ENCODE data around the gene GRK5.
"Not testable (repeated sequence)": the region's sequence is repeated elsewhere in the genome, so short reads cannot be mapped to it uniquely, and the experiment has no call there.

The GRK5 gene

DNA sequence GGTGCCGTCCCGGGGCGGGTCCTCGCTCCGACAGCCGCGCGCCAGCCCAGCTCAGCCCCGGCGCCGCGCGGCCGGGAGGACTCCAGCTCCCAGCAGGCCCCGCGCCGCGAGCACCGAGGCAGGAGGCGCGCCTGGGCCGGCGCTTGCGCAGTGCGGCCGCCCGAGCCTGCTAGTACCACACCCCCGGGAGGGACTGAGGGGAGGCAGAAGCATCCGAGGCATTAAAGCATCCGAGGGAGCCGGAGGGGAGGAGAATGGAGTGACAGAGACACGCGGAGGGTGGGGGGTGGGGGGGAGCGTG is at the start of gene GRK5:
TSS of gene GRK5 (plus strand) at position 206 of the 301 bp plus-strand sequence. CDS start 347 bp downstream, outside the sequence.
- peak; percentile 93 for DNase-seq

DNA sequence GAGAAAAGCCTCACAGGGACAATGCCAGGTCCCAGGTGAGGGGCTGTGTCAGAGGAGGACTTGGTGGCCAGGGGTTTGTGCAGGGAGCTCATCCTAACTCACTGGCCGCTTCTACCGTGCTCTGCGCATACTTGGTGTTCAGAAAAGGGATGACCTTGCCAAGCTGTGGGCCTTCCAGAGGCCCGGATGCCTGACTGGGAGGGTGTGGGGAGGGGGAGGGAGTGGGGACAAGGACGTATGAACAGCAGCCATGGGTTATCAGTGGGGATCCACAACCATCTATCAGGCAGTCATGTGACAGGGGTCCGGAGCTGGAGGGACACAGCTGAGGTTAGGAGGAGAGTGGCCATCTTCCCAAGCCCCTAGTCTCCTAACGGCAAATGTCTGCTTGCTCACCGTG is 48.0 kb upstream of the GRK5 start:
- DNase-seq: no peak

DNA sequence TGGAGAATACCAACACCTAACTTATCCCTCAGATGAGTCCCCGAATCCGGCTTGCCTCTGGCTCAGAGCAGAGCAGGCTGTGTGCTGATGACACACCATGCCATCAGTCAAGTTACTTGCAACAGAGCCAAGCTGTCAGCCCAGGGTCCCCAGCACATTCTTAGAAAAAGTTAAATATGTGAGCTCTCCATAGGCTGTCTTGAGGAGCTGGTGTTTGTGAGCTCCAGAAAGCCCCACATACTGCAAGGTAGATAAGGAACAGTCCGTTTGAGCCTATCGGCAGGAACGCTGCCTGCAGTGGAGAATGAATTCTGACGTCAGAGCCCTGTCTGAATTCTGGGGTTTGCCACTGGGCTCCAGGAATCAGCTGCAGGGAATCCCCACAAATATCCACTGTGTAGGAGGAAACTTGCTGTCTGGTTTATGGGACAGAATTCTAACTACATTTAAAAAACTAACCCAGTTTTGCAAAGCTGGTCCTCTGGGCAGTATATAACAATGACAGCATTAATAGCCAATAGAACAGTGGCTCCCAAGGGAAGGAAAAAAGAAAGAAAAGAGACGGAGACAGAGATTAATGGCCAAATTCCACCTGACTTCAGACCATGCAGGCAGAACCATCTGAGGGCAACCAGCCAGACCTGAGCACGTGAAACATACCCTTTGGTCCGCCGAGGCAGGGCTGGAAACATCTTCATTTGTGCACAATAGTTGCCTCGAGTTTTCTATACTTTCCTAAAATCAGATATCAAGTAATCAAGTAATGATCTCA is 45.5 kb upstream of the GRK5 start:
- no peak for DNase-seq

GRCh38 chr10:119162452-119163092 is 44.8 kb upstream of the GRK5 start:
- no peak for DNase-seq

GRCh38 chr10:119165171-119166117 is 41.9 kb upstream of the GRK5 start, which contains the start of gene SFXN4:
Gene SFXN4, minus strand, starts transcription at chr10:119165714. Its CDS starts 67 bp downstream, at chr10:119165647.
- peak; percentile 75 for DNase-seq

DNA sequence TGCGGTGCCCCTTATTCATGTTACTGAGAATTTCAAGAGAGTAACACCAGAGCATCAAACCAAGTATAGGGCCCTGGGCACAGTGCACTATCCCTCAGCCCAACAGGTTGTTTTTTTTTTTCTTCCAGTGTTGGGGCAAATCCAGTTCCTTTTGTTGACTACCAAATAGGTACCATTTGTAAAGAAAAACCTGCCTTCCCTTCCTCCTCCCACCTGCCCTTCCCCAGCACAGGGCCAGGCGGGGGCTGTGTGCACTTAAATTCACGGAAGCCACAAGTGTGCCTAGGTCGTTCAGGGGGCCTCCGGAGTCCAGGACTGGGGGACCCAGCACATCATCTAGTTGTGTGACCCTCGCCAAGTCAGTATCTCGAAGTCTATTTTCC is 41.3 kb upstream of the GRK5 start:
- no peak for DNase-seq

DNA sequence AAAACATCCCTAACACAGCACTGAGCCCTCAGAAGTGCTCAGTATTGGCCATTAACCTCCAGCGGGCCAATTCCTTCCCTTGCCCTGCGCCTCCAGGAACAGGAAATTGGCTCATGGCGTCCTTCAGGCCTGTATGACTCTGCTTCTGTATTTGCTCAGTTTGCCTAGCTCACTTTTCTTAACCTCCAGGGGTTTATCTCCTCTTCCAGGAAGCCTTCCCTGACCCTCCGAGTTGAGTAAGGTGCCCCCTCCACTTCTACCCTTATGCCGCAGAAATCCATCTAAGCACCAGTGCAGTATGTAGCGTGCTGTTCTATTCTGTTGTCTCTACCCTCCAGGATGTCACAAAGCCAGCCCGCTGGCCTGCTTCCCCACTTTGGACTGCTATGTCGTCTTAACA is 40.8 kb upstream of the GRK5 start:
- DNase-seq: no peak

DNA sequence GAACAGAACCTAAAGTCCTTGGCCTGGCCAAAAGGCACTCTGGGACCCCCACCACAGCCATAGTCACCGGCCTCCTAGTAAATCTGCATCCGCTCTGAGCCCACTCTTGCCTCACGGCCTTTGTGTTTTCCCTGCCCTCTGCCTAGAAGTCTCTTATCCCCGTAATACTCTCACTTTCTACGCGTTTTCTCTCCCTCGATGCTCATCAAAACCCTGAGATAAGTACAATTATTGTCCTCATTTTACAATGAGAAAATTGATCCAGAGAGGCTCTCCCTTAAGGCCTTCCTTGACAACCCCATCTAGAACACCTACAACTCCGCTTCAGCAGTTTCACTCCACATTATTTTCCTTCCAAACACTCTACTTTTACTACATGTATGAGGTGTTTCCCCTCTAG is 40.3 kb upstream of the GRK5 start:
- DNase-seq: no peak

DNA sequence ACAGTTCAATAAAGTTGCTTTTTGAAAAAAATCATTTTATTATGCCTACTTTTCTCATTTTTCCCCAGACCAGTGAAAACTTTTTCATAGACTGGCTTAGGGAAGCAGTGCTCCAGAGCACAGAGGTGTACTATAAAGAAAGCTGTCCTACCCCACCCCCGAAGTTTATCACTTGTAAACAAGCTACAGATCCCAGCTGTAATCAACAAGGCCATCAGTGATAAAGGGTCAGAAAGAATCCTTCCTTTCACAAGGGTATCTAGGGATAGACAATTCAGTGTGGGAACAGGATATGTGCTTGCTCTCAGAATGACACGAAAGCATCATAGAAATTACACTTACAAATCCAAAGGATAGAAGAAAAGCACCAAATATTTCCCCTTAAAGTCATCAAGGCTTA is 33.3 kb upstream of the GRK5 start:
- no peak for DNase-seq

DNA sequence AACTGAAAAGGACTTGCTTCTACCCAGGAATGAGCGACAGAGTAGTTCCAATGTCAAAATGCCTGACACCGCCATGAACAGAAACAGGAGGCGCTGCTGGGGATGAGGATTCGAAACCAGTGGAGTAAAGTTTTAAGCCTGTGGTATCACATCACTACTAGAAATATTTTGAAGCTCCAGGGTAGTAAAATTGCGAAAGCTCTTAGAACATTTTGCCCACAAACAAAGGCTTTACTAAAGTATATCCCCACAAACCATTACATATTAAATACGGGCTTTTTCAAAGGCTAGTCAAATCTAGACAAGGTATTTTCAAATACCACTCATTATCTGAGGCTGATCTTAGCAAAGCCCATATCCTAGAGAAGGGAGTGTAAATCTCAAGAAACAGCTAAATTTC is 31.2 kb upstream of the GRK5 start:
- no peak for DNase-seq

DNA sequence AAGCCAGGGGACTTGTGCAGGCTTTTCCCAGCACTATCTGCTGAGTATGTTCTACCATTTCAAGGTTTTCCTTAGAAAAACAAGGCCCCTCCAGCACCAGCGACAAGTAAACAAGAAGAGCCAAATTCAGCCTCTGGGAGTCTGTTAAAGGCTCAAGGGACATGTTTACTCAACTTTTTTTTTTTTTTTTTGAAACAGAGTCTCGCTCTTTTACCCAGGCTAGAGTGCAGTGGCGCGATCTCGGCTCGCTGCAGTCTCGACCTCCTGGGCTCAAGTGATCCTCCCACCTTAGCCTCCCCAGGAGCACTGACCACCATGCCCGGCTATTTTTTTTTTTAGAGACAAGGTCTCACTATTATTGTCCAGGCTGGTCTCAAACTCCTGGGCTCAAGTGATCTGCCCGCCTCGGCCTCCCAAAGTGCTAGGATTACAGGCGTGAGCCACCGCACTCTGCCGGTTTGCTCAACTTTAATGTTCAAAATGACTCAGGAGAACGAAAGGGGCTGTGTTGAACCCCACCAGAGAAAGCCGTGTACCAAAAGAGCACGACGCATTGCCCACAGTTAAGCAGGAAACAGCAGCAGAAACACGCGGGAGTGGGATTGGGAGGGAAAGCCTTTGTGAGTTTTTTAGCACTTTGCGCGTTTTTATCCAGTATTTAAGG is 29.5 kb upstream of the GRK5 start:
- no peak for DNase-seq

- peak; percentile 88 for DNase-seq
Measured at GRCh38 chr10:119178372-119179119, 28.8 kb upstream of the GRK5 start, which contains the start of gene PRDX3. Gene PRDX3, minus strand, starts transcription at chr10:119178812. Its CDS starts 22 bp downstream, at chr10:119178790.

DNA sequence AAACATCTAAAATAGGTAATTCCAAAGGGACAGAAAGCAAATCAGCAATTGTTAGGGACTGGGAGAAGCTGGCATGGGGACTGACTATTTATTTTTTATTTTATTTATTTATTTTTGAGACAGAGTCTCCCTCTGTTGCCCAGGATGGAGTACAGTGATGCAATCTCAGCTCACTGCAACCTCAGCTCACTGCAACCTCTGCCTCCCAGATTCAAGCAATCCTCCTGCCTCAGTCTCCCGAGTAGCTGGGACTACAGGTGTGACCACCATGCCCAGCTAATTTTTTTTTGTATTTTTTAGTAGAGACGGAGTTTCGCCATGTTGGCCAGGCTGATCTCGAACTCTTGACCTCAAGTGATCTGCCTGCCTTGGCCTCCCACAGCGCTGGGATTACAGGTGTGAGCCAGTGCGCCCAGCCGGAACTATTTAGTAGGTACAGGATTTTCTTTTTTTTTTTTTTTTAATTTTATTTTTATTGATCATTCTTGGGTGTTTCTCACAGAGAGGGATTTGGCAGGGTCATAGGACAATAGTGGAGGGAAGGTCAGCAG is 26.4 kb upstream of the GRK5 start:
- not testable (repeated sequence) for DNase-seq

- no peak for DNase-seq
Measured at GRCh38 chr10:119183664-119184412, 23.5 kb upstream of the GRK5 start.

GRCh38 chr10:119189811-119190282 is 17.5 kb upstream of the GRK5 start:
- DNase-seq: peak; percentile 29

- DNase-seq: no peak
Measured at GRCh38 chr10:119190353-119190752, 17.0 kb upstream of the GRK5 start.

DNA sequence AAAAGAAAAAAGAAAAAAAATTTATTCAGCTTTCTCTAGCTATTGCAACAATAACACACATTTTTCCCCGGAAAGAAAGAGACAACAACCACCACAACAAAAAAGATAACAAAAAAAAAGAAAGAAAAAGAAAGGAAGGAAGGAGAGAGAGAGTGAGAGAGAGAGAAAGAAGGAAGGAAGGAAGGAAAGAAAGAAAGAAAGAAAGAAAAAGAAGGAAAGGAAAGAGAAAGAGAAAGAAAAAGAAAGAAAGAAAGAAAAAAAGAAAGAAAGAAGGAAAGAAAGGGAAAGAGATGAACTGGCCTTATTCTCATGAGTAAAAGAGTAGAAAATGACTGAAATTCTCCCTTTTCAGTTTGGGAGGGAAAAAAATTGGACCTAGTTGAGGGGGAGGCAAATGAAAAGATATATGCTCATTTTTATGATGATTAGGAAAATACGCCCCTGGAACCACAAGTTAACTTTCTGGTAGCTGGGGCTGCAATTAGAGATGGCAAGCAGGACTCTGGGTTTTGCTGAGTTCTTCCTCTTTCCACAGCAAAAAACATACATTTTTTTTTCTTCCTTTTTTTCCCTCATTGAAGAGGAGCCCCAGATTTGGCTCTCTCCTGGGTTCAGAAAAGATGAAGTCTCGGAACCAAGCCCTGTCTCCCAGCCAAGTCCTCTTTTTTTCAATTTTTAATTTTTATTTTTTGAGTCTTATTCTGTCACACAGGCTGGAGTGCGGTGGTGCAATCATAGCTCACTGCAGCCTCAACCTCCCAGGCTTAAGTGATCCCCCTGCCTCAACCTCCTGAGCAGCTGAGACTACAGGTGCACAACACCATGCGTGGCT is 16.2 kb upstream of the GRK5 start:
- no peak for DNase-seq

- DNase-seq: no peak
Measured at GRCh38 chr10:119191881-119192280, 15.5 kb upstream of the GRK5 start.

- no peak for DNase-seq
Measured at GRCh38 chr10:119197921-119198320, 9.4 kb upstream of the GRK5 start.

- no peak for DNase-seq
Measured at GRCh38 chr10:119198438-119198837, 8.9 kb upstream of the GRK5 start.
